Activated CD8-positive, alpha-beta T cell treated with anti-CD3 and anti-CD28 coated beads for 36 hours (primary cell): ENCODE measurements around the gene RAB40B. TPM values are rescaled to one million over a fixed set of nuclear protein-coding genes. Genes with fewer than 3 reads are reported as not detected.

ENCODE experiments used
- ATAC-seq: fragments of 200-7000 bp; cut with Tn5 transposase; one replicate; pipeline ENCODE4 v1.10.0; 2021; ENCODE audit warnings: mild to moderate bottlenecking, moderate library complexity
- CTCF ChIA-PET: fragments of 350-600 bp; sonication (Branson Sonifier 250); formaldehyde crosslinking; loops from one replicate; lab custom pipeline; 2021; ENCODE audit warnings: antibody characterized with exemption; lab: Charles Lee
- POLR2A ChIA-PET: fragments of 350-600 bp; sonication (Branson Sonifier 250); formaldehyde crosslinking; loops from one replicate; lab custom pipeline; 2021; ENCODE audit warnings: antibody characterized with exemption; lab: Charles Lee
- DNase-seq: peaks from one replicate; pipeline ENCODE4 v3.0.0-alpha.2; 2020
- H3K27ac Mint-ChIP-seq: one replicate; pipeline ENCODE4 v1.8.0; 2021; ENCODE audit warnings: mild to moderate bottlenecking, mixed read lengths
- H3K27me3 Mint-ChIP-seq: one replicate; pipeline ENCODE4 v1.8.0; 2021; ENCODE audit warnings: mixed read lengths
- H3K36me3 Mint-ChIP-seq: one replicate; pipeline ENCODE4 v1.8.0; 2021; ENCODE audit warnings: low read depth, mixed read lengths
- H3K4me1 Mint-ChIP-seq: one replicate; pipeline ENCODE4 v1.8.0; 2021; ENCODE audit warnings: low read depth, mixed read lengths
- H3K4me3 Mint-ChIP-seq: one replicate; pipeline ENCODE4 v1.8.0; 2021; ENCODE audit warnings: mild to moderate bottlenecking, moderate library complexity, mixed read lengths
- H3K9me3 Mint-ChIP-seq: one replicate; pipeline ENCODE4 v1.8.0; 2021; ENCODE audit warnings: mixed read lengths
- intact Hi-C: fragments of 100-400 bp; cut with micrococcal nuclease; formaldehyde crosslinking; loops from one replicate; pipeline ENCODE4 v1.10.0; 2022
- total RNA-seq, 2 experiments: library from RNA; stranded (reverse); gene quantifications; one replicate each; pipeline ENCODE4 v1.2.3, GENCODE V29; 2021
- TF ChIP-seq, protein P1 (sequence below): fragments of 200-600 bp; IDR thresholded peaks from one replicate; pipeline ENCODE4 v1.8.0; 2022; ENCODE audit warnings: antibody characterized with exemption, mild to moderate bottlenecking

RAB40B gene
- total RNA-seq, 2 experiments from 2014 or later: 1.6 to 3.4 TPM

DNA sequence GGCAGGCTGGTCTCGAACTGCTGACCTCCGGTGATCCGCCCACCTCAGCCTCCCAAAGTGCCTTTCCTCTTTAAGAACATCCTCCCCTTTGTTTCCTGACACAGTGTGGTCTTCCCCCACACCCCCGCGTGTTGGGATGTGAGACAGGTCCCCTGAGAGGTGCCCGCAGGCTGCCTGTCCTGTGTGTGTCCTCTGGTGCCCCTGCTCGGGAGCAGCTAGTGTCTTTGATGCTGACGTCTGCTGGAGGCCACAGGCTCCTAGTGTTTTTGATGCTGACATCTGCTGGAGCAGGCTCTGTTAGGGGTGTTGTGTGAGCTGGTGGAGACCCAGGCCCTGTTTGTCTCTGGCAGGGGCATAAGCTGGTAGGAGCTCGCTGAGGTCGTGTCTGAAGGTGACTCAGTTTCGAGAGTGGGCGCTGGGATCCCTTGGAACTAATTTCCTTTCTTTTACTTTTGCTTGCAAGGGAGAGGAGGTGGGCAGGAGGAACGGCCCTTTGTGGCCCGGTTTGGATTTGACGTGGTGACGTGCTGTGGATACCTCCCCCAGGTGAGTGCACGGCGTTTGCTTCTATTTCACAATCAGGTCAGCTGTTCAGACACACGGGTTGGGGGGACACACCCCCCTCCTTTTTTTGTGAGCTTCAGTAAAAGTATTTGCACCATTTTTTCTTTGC lies 24.0 kb upstream of the RAB40B start:
- Mint-ChIP-seq H3K4me3 (no peak overlapping the region), H3K27me3 (no peaks in the 10 kb centered on the region), H3K9me3 (no peaks in the 10 kb centered on the region), H3K27ac (no peak overlapping the region), H3K4me1 (peaks cover 9% of the 10 kb centered on the region), H3K36me3 (peaks cover 25% of the 10 kb centered on the region)
- ChIA-PET POLR2A (no interaction called here), CTCF (interaction anchor here (1.2 kb wide), 1 partner anchor 11 kb away, joined by 3 read pairs; no protein-coding TSS in a partner anchor)
- ATAC-seq: no peak
- intact Hi-C loops: no loop called here
- TF ChIP-seq, protein P1, sequence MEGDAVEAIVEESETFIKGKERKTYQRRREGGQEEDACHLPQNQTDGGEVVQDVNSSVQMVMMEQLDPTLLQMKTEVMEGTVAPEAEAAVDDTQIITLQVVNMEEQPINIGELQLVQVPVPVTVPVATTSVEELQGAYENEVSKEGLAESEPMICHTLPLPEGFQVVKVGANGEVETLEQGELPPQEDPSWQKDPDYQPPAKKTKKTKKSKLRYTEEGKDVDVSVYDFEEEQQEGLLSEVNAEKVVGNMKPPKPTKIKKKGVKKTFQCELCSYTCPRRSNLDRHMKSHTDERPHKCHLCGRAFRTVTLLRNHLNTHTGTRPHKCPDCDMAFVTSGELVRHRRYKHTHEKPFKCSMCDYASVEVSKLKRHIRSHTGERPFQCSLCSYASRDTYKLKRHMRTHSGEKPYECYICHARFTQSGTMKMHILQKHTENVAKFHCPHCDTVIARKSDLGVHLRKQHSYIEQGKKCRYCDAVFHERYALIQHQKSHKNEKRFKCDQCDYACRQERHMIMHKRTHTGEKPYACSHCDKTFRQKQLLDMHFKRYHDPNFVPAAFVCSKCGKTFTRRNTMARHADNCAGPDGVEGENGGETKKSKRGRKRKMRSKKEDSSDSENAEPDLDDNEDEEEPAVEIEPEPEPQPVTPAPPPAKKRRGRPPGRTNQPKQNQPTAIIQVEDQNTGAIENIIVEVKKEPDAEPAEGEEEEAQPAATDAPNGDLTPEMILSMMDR: no peak
- no peak for DNase-seq

DNA sequence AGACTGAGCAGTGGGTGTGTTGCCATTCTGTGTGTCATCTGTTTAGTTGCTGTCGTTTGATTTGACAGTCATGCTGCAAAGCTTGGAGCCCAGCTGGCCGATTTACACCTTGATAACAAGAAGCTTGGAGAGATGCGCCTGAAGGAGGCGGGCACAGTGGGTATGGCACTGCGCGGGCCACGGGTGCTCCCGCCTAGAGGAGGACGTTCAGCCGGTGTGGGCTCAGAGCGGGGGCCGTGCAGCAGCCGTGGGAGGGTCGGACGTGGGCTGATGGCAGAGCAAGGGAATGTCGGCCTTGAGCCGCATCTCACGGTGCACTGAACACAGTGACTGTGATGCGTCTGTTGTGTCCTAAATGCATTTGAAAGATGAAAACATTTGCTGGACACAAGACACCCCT lies 21.7 kb upstream of the RAB40B start:
- H3K27me3 Mint-ChIP-seq: no peaks in the 10 kb centered on the region
- no peak for ATAC-seq
- peaks cover 20% of the 10 kb centered on the region for H3K36me3 Mint-ChIP-seq
- no peak for DNase-seq
- no peak overlapping the region for H3K4me3 Mint-ChIP-seq
- peaks cover 12% of the 10 kb centered on the region for H3K4me1 Mint-ChIP-seq
- ChIA-PET POLR2A (no interaction called here), CTCF (no interaction called here)
- H3K27ac Mint-ChIP-seq: no peak overlapping the region
- TF ChIP-seq, protein P1: no peak
- intact Hi-C loops: no loop called here
- H3K9me3 Mint-ChIP-seq: no peaks in the 10 kb centered on the region

DNA sequence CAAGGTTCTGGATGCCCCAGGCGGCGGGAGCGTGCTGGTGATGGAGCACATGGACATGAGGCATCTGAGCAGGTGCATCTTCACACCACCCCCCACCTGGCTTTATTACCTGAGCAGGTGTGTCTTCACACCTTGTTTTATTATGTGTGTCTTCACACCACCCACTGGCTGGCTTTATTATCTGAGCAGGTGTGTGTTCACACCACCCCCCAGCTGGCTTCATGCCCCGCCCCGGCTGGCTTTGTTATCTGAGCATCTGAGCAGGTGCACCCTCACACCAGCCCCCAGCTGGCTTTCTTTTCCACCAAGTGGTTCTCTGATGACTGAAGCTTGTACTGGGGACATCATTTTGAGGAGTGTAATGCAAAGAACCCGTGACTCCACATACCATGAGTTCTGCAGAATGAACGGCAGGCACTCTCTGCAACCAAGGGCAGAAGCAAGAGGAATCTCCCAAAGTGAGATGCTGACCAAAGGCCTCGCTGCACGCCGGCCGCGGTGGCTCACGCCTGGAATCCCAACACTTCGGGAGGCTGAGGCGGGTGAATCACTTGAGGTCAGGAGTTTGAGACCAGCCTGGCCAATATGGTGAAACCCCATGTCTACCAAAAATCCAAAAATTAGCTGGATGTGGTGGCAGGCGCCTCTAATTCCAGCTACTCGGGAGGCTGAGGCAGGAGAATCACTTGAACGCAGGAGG lies 20.6 kb upstream of the RAB40B start:
- intact Hi-C loops: no loop called here
- no peak for ATAC-seq
- peak overlapping the region; percentile 48 for H3K4me3 Mint-ChIP-seq
- H3K4me1 Mint-ChIP-seq: peaks cover 12% of the 10 kb centered on the region
- H3K36me3 Mint-ChIP-seq: peaks cover 20% of the 10 kb centered on the region
- TF ChIP-seq, protein P1: no peak
- CTCF ChIA-PET: no interaction called here
- H3K9me3 Mint-ChIP-seq: no peaks in the 10 kb centered on the region
- POLR2A ChIA-PET: no interaction called here
- no peaks in the 10 kb centered on the region for H3K27me3 Mint-ChIP-seq
- no peak for DNase-seq
- H3K27ac Mint-ChIP-seq: no peak overlapping the region

DNA sequence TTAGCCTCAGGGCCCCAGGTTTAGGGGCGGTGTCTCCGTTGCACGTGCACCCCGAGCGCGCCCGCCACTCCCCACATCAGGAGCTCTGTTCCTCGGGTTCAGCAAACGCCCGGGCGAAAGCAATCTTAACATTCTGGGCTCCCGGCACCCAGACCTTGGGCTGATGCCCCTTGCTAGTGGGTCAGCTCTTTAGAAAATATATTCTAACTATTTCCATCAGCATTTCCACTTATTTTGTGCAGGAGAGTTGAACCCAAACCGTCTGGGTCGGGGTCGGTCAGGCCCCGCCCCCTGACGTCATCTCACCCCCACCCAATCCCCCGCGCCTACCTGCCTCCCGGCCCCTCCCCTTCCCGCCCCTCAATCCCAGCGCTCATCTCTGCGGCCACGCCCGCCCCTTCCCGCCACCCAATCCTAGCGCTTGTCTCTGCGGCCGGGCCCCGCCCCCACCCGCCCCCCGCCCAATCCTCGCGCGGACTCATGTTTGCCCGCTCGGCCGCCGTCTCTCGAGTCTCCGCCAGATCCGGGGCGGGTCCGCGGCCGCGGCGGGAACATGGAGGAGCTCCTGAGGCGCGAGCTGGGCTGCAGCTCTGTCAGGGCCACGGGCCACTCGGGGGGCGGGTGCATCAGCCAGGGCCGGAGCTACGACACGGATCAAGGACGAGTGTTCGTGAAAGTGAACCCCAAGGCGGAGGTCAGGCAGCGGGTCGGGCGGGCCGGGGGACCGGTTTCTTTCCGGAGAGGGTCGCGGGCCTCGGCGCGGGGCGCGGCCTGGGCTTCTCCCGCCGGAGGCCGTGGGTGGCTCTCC lies 17.9 kb upstream of the RAB40B start, which contains the start of gene FN3KRP:
TSS of gene FN3KRP (plus strand) at position 504 of the 808 bp plus-strand sequence. CDS start at position 554, 50 bp downstream.
- TF ChIP-seq, protein P1: no peak
- intact Hi-C loops: no loop called here
- H3K27ac Mint-ChIP-seq: peak within 1 kb of the TSS; percentile 86
- H3K4me3 Mint-ChIP-seq: peak within 1 kb of the TSS; percentile 84
- peak; percentile 93 for DNase-seq
- ChIA-PET POLR2A (interaction anchor here (0.8 to 1.5 kb wide), 10 partner anchors 13 to 259 kb away, joined by 3 to 5 read pairs (median 3); partner anchors contain the start of genes FN3K and NARF), CTCF (interaction anchor here (1.0 to 2.0 kb wide), 4 partner anchors 8 to 49 kb away, joined by 3 to 7 read pairs (median 3); no protein-coding TSS in a partner anchor)
- ATAC-seq: peak; percentile 89
- H3K27me3 Mint-ChIP-seq: no peaks in the 10 kb centered on the region
- H3K9me3 Mint-ChIP-seq: no peaks in the 10 kb centered on the region
- peaks cover 14% of the 10 kb centered on the region for H3K4me1 Mint-ChIP-seq
- H3K36me3 Mint-ChIP-seq: peaks cover 6% of the 10 kb centered on the region
